SIG-M5 treated with dmso at 0.1 percent for 504 hours (cell line): ENCODE data around the gene ADM5.
A peak's percentile ranks its signal among the peaks of the same experiment; 100 is the strongest.

ENCODE experiments used
- DNase-seq: peaks from one replicate; lab custom pipeline; 2025; ENCODE audit not compliant: unreplicated experiment; lab: John Stamatoyannopoulos, UW

ADM5 gene

DNA sequence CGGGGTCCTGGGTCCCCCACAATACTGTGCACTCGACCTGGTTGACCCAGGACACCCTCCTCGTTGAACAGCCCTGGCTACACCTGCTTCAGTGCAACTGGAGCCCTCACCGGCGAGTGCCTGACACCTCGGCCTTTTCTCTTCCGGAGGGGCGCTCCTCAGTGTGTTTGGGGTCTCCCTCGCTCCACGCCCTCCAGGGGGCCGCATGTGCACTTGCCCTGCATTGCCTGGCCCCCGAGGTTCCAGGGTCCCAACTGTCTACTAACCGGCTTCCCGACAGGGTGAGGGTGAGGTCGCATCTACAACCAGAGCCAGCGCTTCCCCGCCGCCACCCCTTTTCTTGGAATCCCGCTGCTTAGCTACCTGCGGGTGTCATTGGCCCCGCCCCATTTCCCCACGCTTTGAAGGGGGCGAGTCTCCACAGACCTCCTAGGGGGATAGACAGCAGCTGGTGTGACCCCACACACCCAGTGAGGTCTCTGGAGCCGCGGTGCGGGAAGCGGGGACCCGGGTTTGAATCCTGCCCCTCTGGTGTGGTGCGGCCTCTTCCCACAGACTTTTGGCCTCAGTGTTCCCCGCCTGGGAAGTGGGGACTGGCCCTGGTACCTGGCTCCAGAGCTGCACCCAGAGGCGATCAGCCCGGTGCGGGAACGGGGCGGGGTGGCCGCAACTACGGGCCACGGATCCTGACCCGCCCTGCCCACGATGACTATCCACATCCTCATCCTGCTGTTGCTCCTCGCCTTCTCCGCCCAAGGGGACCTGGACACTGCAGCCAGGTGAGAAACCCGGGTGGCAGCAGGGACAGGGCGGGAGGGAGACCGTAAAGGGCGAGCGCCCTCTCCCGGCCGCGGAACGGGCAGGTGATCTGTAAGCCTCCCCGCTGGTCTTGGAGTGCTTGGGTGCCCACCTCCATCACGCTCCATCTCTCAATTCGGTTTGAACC, at the start of gene ADM5:
Gene ADM5, plus strand, starts transcription at position 462 of the 946 bp plus-strand sequence. Its CDS starts 244 bp downstream, at position 706.
- no peak for DNase-seq

DNA sequence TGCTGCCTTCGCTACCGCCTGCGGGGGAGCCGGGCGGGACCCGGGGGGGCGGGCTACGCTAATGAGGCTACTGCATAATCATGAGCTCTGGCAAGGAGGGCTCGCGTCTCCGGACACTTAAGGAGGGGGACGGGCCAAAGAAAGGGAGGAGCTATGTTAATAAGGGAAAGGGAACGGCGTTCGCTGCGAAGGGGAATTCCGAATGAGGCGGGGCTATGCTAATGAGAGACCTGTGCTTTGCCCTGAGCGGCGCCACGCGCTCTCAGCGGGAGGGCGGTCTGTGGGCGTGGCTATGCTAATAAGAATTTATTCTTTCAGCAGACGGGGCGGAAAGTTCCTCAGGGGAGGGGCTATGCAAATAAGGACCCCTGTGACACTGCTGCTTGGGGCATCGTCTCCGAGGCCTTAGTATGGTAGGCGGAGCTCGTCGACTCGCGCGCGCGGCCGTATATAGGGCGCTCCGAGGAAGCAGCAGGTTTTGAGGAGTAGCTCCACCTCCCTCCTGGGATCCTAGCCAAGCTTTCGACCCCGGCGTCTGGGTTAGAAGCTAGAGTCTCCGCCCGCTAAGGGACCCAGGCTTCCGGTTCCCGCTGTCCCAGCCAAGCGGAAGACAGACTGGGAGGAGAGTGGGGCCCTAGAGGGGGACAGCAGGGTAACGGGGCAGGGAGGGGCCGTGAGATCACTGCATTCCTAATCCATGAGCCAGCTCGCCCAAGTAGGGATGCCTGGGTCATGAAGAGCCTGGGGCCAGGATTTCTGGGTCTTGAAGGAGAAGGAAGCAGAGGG, 49.1 kb upstream of the ADM5 start, which contains the start of gene RRAS:
Gene RRAS, minus strand, starts transcription at position 31 of the 786 bp plus-strand sequence. CDS start 45 bp downstream, outside the sequence.
- DNase-seq: peak; percentile 100

- peak; percentile 98 for DNase-seq
Observed at GRCh38 chr19:49641688-49642491, 47.5 kb upstream of the ADM5 start, which contains the start of gene SCAF1. Gene SCAF1 (plus strand): TSS chr19:49642209. CDS start chr19:49645027, 2,818 bp downstream.

- DNase-seq: no peak
Observed at GRCh38 chr19:49642492-49643035, 46.8 kb upstream of the ADM5 start.

DNA sequence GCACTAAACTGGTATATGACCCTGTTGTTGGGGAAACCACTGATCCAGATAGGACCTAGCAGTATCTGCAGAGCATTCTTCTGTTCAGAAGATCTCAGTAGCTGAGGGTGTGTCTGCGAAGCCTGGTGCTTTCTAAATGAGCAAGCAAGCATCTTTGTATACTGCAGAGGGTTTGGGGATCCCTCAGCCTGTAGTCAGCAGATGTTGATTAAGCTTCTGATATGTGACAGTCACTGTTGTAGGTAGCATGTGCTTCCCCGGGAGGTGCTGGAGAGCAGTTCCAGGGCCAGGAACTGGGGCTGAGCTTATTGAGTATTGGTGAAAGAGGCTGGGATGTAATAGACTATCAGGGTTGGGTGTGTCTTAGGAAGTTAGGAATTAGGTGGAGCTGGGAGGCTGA, 45.9 kb upstream of the ADM5 start:
- DNase-seq: no peak

DNA sequence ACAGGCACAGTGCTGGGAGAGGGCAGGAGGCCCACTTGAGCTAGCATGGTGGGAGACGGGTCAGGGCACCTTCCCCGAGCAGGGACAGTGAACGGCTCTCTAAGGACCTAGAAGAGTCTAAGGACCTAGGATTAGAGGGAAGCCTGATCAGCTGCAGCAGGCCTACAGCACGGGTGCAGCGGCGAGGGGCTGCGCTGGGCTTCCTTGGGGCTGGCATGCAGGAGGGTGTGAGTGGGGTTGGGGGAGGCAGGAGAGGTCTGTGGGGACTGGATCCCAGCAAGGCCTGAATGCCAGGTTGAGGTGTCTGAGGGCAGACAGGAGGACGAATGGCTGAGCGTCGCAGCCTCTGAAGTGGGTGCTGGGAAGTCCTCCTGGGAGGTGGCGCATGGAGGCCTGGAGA, 43.8 kb upstream of the ADM5 start:
- DNase-seq: no peak

DNA sequence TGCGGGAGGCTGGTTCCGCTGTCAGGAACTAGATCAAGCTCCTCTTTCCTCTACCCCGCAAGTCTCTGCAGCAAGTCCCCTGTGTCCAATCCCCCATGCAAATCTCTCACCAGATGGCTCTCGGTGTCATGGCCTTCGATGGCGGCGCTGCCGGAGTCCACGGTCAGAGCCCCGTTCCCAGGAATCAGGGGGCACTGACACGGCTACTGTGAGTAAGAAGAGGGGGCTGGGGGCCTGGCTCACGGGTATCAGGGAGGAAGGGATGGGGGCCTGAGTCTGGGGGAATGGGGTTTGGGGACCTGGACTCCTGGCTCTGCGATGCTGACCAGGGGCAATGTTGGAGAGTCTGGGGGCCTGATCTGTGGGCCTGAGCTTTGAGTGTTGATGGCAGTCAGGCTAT, 43.4 kb upstream of the ADM5 start:
- no peak for DNase-seq

DNA sequence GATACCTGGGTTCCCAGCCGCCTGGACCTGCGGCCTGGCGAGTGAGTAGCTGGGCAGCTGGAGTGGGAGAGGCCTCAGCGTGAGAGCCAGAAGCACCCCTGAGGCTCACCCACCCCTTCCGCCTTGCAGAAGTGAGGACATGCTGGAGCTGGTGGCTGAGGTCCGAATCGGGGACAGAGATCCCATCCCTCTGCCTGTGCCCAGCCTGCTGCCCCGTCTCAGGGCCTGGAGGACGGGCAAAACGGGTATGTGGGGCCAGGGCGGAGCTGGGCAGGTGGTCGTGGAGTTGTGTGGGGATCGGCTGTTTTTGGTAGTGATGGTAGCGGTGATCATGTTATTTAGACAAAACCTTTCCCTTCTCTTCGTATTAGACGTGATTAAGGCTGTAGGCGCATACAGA, 42.8 kb upstream of the ADM5 start:
- no peak for DNase-seq

- DNase-seq: no peak
Observed at GRCh38 chr19:49651029-49651819, 38.2 kb upstream of the ADM5 start.

- no peak for DNase-seq
Observed at GRCh38 chr19:49651820-49652550, 37.4 kb upstream of the ADM5 start.

GRCh38 chr19:49652551-49653465, 36.6 kb upstream of the ADM5 start:
- DNase-seq: no peak

DNA sequence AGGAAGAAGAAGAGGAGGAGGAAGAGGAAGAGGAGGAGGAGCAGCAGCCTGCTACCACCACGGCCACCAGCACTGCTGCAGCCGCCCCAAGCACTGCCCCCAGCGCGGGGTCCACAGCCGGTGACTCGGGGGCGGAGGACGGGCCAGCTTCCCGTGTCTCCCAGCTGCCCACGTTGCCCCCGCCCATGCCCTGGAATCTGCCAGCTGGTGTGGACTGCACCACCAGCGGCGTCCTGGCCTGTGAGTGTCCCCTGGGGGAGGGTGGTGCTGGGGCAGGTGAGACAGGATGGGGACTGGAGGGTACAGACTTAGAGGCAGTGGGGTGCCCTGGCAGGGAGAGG, 36.0 kb upstream of the ADM5 start:
- DNase-seq: no peak

- DNase-seq: no peak
Observed at GRCh38 chr19:49654581-49654980, 34.8 kb upstream of the ADM5 start.

GRCh38 chr19:49655570-49656455, 33.6 kb upstream of the ADM5 start:
- DNase-seq: no peak

GRCh38 chr19:49656456-49657109, 32.8 kb upstream of the ADM5 start:
- DNase-seq: no peak

DNA sequence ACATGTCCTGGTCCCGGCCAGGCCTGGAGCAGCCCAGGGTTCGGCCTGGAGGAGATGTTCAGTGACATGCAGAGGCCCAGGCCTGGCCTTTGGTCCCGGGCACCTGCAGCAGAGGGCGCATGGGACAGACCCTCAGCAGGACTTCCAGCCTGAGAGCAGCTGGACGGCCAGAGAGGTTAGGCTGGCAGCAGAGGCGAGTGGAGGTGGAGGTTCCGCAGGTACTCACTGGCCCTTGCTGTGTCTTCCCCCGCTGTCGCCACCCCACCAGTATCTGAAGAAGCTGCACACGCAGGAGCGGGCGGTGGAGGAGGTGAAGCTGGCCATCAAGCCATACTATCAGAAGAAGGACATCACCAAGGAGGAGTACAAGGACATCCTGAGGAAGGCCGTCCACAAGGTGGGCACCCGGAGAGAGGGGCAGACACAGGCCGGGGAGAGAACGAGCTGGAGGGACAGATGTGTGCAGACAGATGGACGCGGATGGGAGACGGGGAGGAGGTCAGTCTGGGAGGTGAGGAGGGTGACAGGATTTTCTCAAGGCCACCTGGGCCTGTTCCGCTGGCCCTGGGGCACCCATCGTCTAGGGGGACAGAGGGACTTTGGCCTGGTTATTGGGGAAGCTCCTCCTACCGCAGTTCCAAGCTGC, 31.8 kb upstream of the ADM5 start:
- DNase-seq: no peak
